Astrocyte (in vitro differentiated cells and primary cell): ENCODE measurements around the gene PDE3A. TPM values are rescaled to one million over a fixed set of nuclear protein-coding genes. Genes with fewer than 3 reads are reported as not detected.

ENCODE experiments used
- DNase-seq: peaks from one replicate; pipeline ENCODE4 v3.0.0-alpha.2; 2010; ENCODE audit warnings: low read depth
- FAIRE-seq: peaks from 2 replicates; lab custom pipeline; 2011; peaks lifted over from hg19 to GRCh38; lab: Jason Lieb, UNC
- H2AFZ ChIP-seq: 2 replicates; pipeline ENCODE4 v1.6.0; 2012; ENCODE audit warnings: low read depth, low read length, inconsistent platforms
- H3K27ac ChIP-seq: 2 replicates; pipeline ENCODE4 v1.5.1; 2011; ENCODE audit warnings: low read depth, low read length, inconsistent platforms
- H3K27me3 ChIP-seq: 2 replicates; pipeline ENCODE4 v1.6.0; 2011; ENCODE audit warnings: low read length, inconsistent platforms; ENCODE audit not compliant: insufficient read depth
- H3K36me3 ChIP-seq: 2 replicates; pipeline ENCODE4 v1.5.1; 2011; ENCODE audit warnings: low read length, inconsistent platforms; ENCODE audit not compliant: insufficient read depth
- H3K4me1 ChIP-seq: 2 replicates; pipeline ENCODE4 v1.5.1; 2011; ENCODE audit warnings: low read length, inconsistent platforms; ENCODE audit not compliant: insufficient read depth
- H3K4me2 ChIP-seq: 2 replicates; pipeline ENCODE4 v1.6.0; 2012; ENCODE audit warnings: low read length, inconsistent platforms
- H3K4me3 ChIP-seq: 2 replicates; pipeline ENCODE4 v1.5.1; 2011; ENCODE audit warnings: low read depth, mild to moderate bottlenecking, low read length, inconsistent platforms; ENCODE audit not compliant: insufficient read depth
- H3K79me2 ChIP-seq: 2 replicates; pipeline ENCODE4 v1.6.0; 2012; ENCODE audit warnings: mild to moderate bottlenecking, low read length, inconsistent platforms; ENCODE audit not compliant: insufficient read depth
- H3K9ac ChIP-seq: 2 replicates; pipeline ENCODE4 v1.6.0; 2012; ENCODE audit warnings: mild to moderate bottlenecking, low read length, inconsistent platforms
- H3K9me3 ChIP-seq: 2 replicates; pipeline ENCODE4 v1.5.1; 2012; ENCODE audit warnings: low read depth, mild to moderate bottlenecking, low read length, inconsistent platforms; ENCODE audit not compliant: insufficient read depth
- H4K20me1 ChIP-seq: 2 replicates; pipeline ENCODE4 v1.6.0; 2012; ENCODE audit warnings: low read length, inconsistent platforms; ENCODE audit not compliant: insufficient read depth
- H3K27ac Mint-ChIP-seq: one replicate; pipeline ENCODE4 v1.8.0; 2021; ENCODE audit warnings: mild to moderate bottlenecking, mixed read lengths; ENCODE audit not compliant: unreplicated experiment
- H3K27me3 Mint-ChIP-seq: one replicate; pipeline ENCODE4 v1.8.0; 2021; ENCODE audit warnings: low read depth, mixed read lengths; ENCODE audit not compliant: unreplicated experiment
- H3K36me3 Mint-ChIP-seq: one replicate; pipeline ENCODE4 v1.8.0; 2021; ENCODE audit warnings: low read depth, mixed read lengths; ENCODE audit not compliant: unreplicated experiment
- H3K4me1 Mint-ChIP-seq: one replicate; pipeline ENCODE4 v1.8.0; 2021; ENCODE audit warnings: low read depth, mixed read lengths; ENCODE audit not compliant: unreplicated experiment
- H3K4me3 Mint-ChIP-seq: one replicate; pipeline ENCODE4 v1.8.0; 2021; ENCODE audit warnings: mild to moderate bottlenecking, moderate library complexity, mixed read lengths; ENCODE audit not compliant: unreplicated experiment
- H3K9me3 Mint-ChIP-seq: one replicate; pipeline ENCODE4 v1.8.0; 2021; ENCODE audit warnings: mild to moderate bottlenecking, mixed read lengths; ENCODE audit not compliant: unreplicated experiment
- CTCF ChIP-seq: IDR thresholded peaks from 2 replicates; pipeline ENCODE4 v1.5.1; 2011; ENCODE audit warnings: low read depth, mild to moderate bottlenecking, inconsistent platforms, low read length, moderate library complexity; ENCODE audit not compliant: insufficient read depth
- EZH2 ChIP-seq: IDR thresholded peaks from 2 replicates; pipeline ENCODE4 v1.6.1; 2012; ENCODE audit warnings: mild to moderate bottlenecking, low read length, inconsistent platforms; ENCODE audit not compliant: insufficient read depth
- total RNA-seq: library from RNA; stranded (reverse); gene quantifications from 2 replicates; pipeline ENCODE4 v1.2.1, GENCODE V29; 2021

Gene PDE3A
- total RNA-seq, 1 donor from 2014 or later, result 1.7 TPM

GRCh38 chr12:20585913-20586312, 217.6 kb downstream of the PDE3A start:
- H3K36me3 ChIP-seq, result no peaks in the 10 kb centered on the region
- H3K4me2 ChIP-seq, result no peak overlapping the region
- no peak overlapping the region for H3K4me3 Mint-ChIP-seq
- no peak overlapping the region for H3K27ac ChIP-seq
- no peak overlapping the region for H2AFZ ChIP-seq
- TF ChIP-seq EZH2, result no peak
- H3K4me1 ChIP-seq, result no peaks in the 10 kb centered on the region
- FAIRE-seq, result no peak
- no peaks in the 10 kb centered on the region for H3K36me3 Mint-ChIP-seq
- H3K9me3 Mint-ChIP-seq, result no peaks in the 10 kb centered on the region
- no peak for DNase-seq
- no peaks in the 10 kb centered on the region for H3K79me2 ChIP-seq
- no peak overlapping the region for H3K27ac Mint-ChIP-seq
- no peak overlapping the region for H3K4me3 ChIP-seq
- H3K27me3 ChIP-seq, result no peaks in the 10 kb centered on the region
- H3K27me3 Mint-ChIP-seq, result no peaks in the 10 kb centered on the region
- no peak overlapping the region for H3K9ac ChIP-seq
- no peaks in the 10 kb centered on the region for H4K20me1 ChIP-seq
- no peaks in the 10 kb centered on the region for H3K9me3 ChIP-seq
- no peaks in the 10 kb centered on the region for H3K4me1 Mint-ChIP-seq

GRCh38 chr12:20588042-20588441, 219.7 kb downstream of the PDE3A start:
- Histone ChIP-seq H3K36me3 (no peaks in the 10 kb centered on the region), H3K79me2 (no peaks in the 10 kb centered on the region), H4K20me1 (no peaks in the 10 kb centered on the region), H2AFZ (no peak overlapping the region), H3K9me3 (no peaks in the 10 kb centered on the region), H3K27ac (no peak overlapping the region), H3K4me2 (no peak overlapping the region), H3K4me1 (no peaks in the 10 kb centered on the region), H3K9ac (no peak overlapping the region), H3K4me3 (no peak overlapping the region), H3K27me3 (no peaks in the 10 kb centered on the region)
- DNase-seq, result no peak
- Mint-ChIP-seq H3K27ac (no peak overlapping the region), H3K4me3 (no peak overlapping the region), H3K27me3 (no peaks in the 10 kb centered on the region), H3K9me3 (no peaks in the 10 kb centered on the region), H3K36me3 (no peaks in the 10 kb centered on the region), H3K4me1 (no peaks in the 10 kb centered on the region)
- no peak for TF ChIP-seq CTCF
- TF ChIP-seq EZH2, result no peak
- FAIRE-seq, result no peak

GRCh38 chr12:20590570-20590969, 222.2 kb downstream of the PDE3A start:
- Mint-ChIP-seq H3K9me3 (no peaks in the 10 kb centered on the region), H3K4me1 (no peaks in the 10 kb centered on the region), H3K27ac (no peak overlapping the region), H3K36me3 (no peaks in the 10 kb centered on the region), H3K4me3 (no peak overlapping the region), H3K27me3 (no peaks in the 10 kb centered on the region)
- H3K27ac ChIP-seq, result no peak overlapping the region
- H2AFZ ChIP-seq, result no peak overlapping the region
- H3K9me3 ChIP-seq, result no peaks in the 10 kb centered on the region
- no peaks in the 10 kb centered on the region for H3K27me3 ChIP-seq
- H3K4me3 ChIP-seq, result no peak overlapping the region
- H4K20me1 ChIP-seq, result no peaks in the 10 kb centered on the region
- DNase-seq (no peak), FAIRE-seq (no peak)
- H3K36me3 ChIP-seq, result no peaks in the 10 kb centered on the region
- no peaks in the 10 kb centered on the region for H3K79me2 ChIP-seq
- H3K4me2 ChIP-seq, result no peak overlapping the region
- no peaks in the 10 kb centered on the region for H3K4me1 ChIP-seq
- no peak for TF ChIP-seq EZH2
- no peak for TF ChIP-seq CTCF
- no peak overlapping the region for H3K9ac ChIP-seq
